ENCODE results near the gene GRIPAP1.

- no peak for TF ChIP-seq CTCF (IDR thresholded peaks at IDR 0.05)
- TF ChIP-seq POLR2A (IDR thresholded peaks at IDR 0.05) = no peak
Measured at GRCh38 chrX:48942895-48943294, 59.2 kb downstream of the GRIPAP1 start.
